GM21619 (cell line): Measurements from ENCODE around the gene CD248.
"Not testable (repeated sequence)": the region's sequence is repeated elsewhere in the genome, so short reads cannot be mapped to it uniquely, and the experiment has no call there.

Source experiments
- ATAC-seq: cut with Tn5 transposase; IDR thresholded peaks from one replicate; pipeline ENCODE4 v1.9.1; 2021; ENCODE audit not compliant: unreplicated experiment

CD248 gene

GRCh38 chr11:66328302-66329144 is 11.7 kb upstream of the CD248 start:
- ATAC-seq: peak; percentile 78

- no peak for ATAC-seq
These were observed 11.1 kb upstream of the CD248 start for GRCh38 chr11:66328031-66328301.

GRCh38 chr11:66327171-66328030 is 10.6 kb upstream of the CD248 start:
- no peak for ATAC-seq

GRCh38 chr11:66326261-66327111 is 9.6 kb upstream of the CD248 start:
- no peak for ATAC-seq

GRCh38 chr11:66325263-66325671 is 8.4 kb upstream of the CD248 start:
- no peak for ATAC-seq

- ATAC-seq: no peak
These were observed 7.8 kb upstream of the CD248 start for GRCh38 chr11:66324664-66325063.

- ATAC-seq: no peak
These were observed 6.8 kb upstream of the CD248 start for GRCh38 chr11:66323684-66324083.

- ATAC-seq: no peak
These were observed 6.0 kb upstream of the CD248 start for GRCh38 chr11:66322732-66323427.

- no peak for ATAC-seq
These were observed 4.8 kb upstream of the CD248 start for GRCh38 chr11:66321606-66322005.

- not testable (repeated sequence) for ATAC-seq
These were observed 3.9 kb upstream of the CD248 start for GRCh38 chr11:66320748-66321147.

GRCh38 chr11:66320289-66320688 is 3.4 kb upstream of the CD248 start:
- not testable (repeated sequence) for ATAC-seq

- no peak for ATAC-seq
These were observed 1.7 kb upstream of the CD248 start for GRCh38 chr11:66318600-66318970.

GRCh38 chr11:66317723-66318599 is 1.1 kb upstream of the CD248 start:
- ATAC-seq: no peak

GRCh38 chr11:66317322-66317722 is 478 bp upstream of the CD248 start:
- no peak for ATAC-seq

- no peak for ATAC-seq
These were observed 678 bp downstream of the CD248 start for GRCh38 chr11:66315921-66316811.

- ATAC-seq: no peak
These were observed 1.4 kb downstream of the CD248 start for GRCh38 chr11:66315498-66315885.

- ATAC-seq: no peak
These were observed 2.0 kb downstream of the CD248 start for GRCh38 chr11:66314561-66315497.

- no peak for ATAC-seq
These were observed 2.7 kb downstream of the CD248 start for GRCh38 chr11:66314186-66314501.
